Subcutaneous adipose tissue (tissue), 4 donors: Measurements from ENCODE around the gene ZFP64. TPM values are rescaled to one million over a fixed set of nuclear protein-coding genes. Genes with fewer than 3 reads are reported as not detected.

Experiments used
- CTCF ChIP-seq: fragments of 450-650 bp; IDR thresholded peaks from one replicate; pipeline ENCODE4 v1.5.1; 2016; ENCODE audit warnings: low read depth, mild to moderate bottlenecking, control low read depth, antibody characterized with exemption, moderate library complexity
- total RNA-seq, 4 donors: library from RNA; depleted of rRNA; stranded (reverse); fragments of >200 nt; gene quantifications; one replicate each; pipeline ENCODE4 v1.1.0, GENCODE V29; 2016

Gene ZFP64
- total RNA-seq, 4 donors from 2014 or later = 8.7 to 9.3 (median 9.0) TPM

- no peak for TF ChIP-seq CTCF
Observed at GRCh38 chr20:52102126-52102525, 89.5 kb downstream of the ZFP64 start.
